HFF-Myc (cell line): ENCODE measurements around the gene RXFP3.

ENCODE experiments used
- DNase-seq: peaks from one replicate; pipeline ENCODE4 v3.0.0-alpha.2; 2011; ENCODE audit warnings: low read depth; ENCODE audit errors: extremely low read depth
- H3K4me3 ChIP-seq: replicated peaks from 2 replicates; pipeline ENCODE4 v1.5.1; 2011; ENCODE audit warnings: low read depth, mild to moderate bottlenecking, control low read depth, low read length
- TF ChIP-seq, protein P1 (sequence below): IDR thresholded peaks from 2 replicates; pipeline ENCODE4 v1.5.1; 2012; ENCODE audit warnings: mild to moderate bottlenecking, low read depth, low read length, control low read depth; ENCODE audit errors: missing control alignments

RXFP3 gene

DNA sequence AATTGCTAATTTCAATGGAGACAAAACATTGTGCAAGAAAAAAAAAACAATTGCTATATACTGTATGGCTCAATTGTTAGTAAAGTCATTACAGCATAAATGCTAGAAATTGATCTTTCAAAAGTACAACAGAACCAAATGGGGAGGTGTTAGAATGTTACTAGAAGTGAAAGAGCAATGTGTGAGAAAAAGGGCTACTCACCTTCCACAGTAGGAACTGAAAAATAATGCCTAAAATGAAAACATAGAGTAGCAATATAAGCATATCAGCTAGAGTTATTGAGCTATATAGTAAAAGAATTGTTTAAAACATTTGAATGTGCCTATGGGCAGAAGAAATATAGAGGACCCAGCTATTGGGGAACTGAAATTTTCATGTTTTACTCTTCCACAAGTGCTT, 10.9 kb upstream of the RXFP3 start:
- H3K4me3 ChIP-seq: no peak overlapping the region
- no peak for DNase-seq
- TF ChIP-seq, protein P1, sequence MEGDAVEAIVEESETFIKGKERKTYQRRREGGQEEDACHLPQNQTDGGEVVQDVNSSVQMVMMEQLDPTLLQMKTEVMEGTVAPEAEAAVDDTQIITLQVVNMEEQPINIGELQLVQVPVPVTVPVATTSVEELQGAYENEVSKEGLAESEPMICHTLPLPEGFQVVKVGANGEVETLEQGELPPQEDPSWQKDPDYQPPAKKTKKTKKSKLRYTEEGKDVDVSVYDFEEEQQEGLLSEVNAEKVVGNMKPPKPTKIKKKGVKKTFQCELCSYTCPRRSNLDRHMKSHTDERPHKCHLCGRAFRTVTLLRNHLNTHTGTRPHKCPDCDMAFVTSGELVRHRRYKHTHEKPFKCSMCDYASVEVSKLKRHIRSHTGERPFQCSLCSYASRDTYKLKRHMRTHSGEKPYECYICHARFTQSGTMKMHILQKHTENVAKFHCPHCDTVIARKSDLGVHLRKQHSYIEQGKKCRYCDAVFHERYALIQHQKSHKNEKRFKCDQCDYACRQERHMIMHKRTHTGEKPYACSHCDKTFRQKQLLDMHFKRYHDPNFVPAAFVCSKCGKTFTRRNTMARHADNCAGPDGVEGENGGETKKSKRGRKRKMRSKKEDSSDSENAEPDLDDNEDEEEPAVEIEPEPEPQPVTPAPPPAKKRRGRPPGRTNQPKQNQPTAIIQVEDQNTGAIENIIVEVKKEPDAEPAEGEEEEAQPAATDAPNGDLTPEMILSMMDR: no peak

DNA sequence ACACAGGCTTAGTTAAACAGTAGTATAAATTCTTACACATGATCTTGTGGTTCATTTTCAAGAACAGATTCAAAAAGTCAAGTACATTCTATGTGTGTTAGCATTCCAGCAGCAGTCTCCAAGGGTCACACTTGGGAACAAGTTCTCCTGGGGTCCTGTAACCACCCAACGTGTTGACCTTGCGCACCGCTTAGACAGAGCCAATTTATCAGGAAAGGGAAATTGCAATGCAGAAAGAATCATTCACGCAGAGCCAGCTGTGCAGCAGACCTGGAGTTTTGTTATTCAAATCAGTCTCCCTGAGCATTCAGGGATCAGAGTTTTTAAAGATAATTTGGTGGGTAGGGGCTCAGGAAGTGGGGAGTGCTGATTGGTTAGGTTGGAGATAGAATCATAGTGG, 8.5 kb upstream of the RXFP3 start:
- TF ChIP-seq, protein P1: no peak
- no peak for DNase-seq
- H3K4me3 ChIP-seq: no peak overlapping the region

DNA sequence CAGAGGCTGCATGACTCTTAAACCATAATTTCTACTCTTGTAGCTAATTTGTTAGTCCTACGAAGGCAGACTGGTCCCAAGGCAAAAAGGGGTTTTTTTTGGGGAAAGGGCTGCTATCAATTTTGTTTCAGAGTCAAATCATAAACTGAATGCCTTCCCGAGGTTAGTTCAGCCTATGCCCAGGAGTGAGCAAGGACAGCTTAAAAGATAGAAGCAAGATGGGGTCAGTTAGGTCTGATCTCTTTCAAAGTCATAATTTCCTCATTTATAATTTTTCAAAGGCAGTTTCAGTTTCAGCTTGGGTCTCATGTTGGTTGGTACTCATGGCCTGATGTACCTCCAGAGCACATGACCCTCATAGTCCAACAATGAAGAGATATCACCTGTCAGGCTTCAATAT, 7.9 kb upstream of the RXFP3 start:
- H3K4me3 ChIP-seq: no peak overlapping the region
- no peak for DNase-seq
- TF ChIP-seq, protein P1: no peak

DNA sequence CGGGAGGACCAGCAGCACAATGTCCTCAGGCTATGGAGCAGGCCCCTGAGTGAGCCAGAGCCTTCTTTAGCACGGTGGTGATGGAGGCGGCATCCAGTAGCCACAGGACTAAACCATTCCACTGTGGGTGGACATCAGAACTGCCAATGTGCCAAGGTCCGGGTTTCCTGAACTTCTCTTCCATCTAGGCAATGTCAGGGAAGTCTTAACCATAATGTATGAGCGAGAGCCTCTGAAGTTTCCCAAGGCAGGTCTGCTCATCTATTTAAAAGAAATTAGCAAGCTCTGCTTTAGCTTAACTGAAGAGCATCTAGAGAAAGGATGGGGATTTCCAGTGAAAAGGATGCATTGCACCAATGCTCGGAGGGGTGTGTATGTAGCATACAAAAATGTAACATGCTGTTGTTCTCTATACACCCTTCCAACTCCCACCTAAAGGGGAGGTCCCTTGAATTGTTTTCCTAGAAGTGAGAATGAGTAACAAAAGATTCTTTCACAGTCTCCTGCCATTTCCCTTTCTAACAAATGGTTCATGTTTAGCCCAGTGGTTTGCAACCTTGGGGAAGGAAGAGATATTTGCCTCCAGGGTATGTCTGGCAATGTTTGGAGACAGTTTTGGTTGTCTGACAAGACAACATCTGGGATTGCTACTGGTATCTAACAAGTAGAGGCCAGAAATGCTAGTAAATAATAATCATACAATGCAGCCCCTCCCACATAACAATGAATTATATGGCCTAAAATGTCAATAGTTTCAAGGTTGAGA, 6.1 kb upstream of the RXFP3 start:
- H3K4me3 ChIP-seq: no peak overlapping the region
- no peak for DNase-seq
- TF ChIP-seq, protein P1: no peak

DNA sequence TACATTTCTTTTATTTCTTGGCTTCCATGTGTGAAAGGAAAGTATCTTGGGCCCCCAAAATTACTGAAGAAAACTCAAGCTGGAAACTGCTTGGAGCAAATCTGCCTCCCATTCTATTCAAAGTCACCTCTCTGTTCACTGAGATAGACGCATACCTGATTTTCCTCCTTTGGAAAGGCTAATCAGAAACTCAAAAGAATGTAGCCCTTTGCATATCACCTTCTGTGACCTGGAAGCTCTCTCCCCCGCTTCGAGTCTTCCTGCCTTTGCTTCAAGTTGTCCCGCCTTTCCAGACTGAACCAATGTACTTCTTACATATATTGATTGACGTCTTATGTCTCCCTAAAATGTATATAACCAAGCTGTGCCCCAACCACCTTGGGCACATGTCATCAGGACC, 5.0 kb upstream of the RXFP3 start:
- H3K4me3 ChIP-seq: no peak overlapping the region
- TF ChIP-seq, protein P1: no peak
- DNase-seq: no peak

DNA sequence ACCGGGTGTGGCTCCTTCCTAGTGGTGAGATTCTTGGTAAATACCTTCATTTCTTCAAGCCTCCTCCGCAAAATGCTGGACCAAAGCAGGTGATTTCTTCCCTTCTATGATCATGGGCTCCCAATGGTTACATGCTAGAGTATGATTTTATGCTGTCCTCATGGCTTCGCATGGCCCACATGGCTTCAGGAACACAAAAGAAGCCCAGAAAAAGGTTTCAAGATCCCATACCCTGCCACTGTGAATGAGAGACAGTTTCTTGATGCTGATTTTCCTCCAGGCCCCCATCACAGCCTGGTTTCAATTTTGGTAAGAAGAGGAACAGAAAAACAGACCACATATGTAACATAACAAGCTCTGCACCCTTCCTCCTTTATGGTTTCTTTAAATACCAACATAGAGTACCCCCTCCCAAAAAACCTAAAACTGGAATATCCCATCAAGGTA, 2.4 kb upstream of the RXFP3 start:
- no peak for DNase-seq
- H3K4me3 ChIP-seq: no peak overlapping the region
- TF ChIP-seq, protein P1: no peak

DNA sequence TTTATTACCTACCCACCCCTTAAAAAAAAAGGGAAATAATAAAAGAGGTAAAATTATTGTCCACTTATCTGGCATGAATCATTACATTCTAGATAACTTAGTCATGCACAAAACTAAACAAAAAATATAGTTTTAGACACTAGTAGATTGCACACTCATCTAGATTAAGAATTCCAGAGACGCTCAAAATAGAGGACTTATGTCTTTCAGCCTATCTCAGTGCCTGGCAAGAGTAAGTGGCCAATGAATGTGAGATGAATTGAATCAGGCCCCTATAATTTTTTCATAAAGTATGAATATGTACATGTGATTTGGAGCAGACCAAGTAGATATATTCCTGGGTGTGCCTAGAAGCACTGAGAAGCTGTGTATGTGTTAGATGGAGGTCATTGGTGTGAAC, 2.0 kb upstream of the RXFP3 start:
- DNase-seq: no peak

More for the DNA sequence above, 2.0 kb upstream of the RXFP3 start:
- TF ChIP-seq, protein P1: no peak
- no peak overlapping the region for H3K4me3 ChIP-seq
